HG03378 (cell line): ENCODE results near the gene ARHGEF4.
"Not testable (repeated sequence)": the region's sequence is repeated elsewhere in the genome, so short reads cannot be mapped to it uniquely, and the experiment has no call there.

Experiments used
- ATAC-seq: cut with Tn5 transposase; IDR thresholded peaks from one replicate; pipeline ENCODE4 v1.9.1; 2021; ENCODE audit warnings: mild to moderate bottlenecking, moderate library complexity; ENCODE audit not compliant: unreplicated experiment

ARHGEF4 gene

DNA sequence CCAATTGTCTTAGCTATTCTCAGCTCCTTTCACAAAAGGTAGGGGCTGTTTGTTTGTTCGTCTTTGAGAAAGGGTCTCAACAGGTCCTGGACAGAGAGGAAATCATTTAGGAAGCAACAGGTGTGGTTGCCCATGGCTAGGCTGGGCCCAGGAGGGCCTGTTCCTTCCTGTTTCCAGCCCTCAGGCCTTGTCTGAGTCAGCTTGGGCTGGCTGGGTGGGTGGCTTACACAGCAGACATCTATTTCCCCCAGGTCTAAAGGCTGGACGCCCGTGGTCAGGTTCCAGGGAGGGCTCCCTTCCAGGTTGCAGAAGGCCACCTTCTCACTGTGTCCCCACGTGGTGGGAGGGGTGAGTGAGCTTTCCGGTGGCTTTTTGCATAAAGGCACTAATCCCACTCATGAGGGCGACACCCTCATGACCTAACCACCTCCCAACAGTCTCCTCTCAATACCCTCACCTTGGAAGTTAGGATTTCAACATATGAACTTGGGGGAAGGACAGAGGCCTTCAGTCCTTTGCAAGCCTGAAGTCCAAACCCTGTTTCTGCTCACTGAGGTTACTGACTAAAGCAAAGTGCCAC lies 45.5 kb downstream of the ARHGEF4 start:
- ATAC-seq: no peak

DNA sequence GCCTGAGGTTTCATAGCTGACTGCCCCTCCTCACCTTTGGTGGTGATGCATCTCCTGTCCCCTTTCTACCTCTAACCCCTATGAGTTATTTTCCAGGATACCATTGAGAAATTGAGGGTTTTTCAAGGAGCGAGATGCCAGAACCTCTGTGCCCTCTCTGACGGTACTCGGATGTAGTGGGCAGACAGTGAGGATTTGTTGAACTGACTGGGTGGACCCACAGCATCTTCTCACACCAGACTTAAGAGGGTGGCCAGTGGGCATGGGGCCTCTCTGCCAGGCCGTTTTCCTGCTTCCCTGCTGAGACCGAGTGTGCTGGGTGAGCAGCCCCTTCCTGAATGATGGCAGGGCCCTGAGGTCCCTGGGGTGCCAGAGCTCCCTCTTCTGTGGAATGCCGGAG lies 46.3 kb downstream of the ARHGEF4 start:
- ATAC-seq: no peak

DNA sequence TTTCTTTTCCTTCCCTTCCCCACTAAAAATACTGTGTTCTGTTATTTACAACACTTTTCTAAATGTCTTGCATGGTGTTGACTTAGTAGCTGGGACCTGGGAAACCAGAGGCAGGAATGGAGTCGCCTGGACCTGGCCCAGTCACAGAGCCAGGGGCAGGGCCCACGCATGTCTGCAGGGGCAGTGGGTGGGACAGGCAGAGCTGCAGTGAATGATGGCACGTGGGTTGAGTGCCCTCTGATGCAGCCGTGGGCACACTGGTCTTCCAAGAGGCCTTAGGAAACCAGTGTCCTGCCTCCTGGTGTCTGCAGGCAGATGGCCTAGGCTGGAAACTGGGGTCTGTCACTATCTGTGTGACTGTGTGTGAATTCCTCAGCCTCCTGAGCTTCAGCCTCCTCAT lies 46.8 kb downstream of the ARHGEF4 start:
- ATAC-seq: no peak

DNA sequence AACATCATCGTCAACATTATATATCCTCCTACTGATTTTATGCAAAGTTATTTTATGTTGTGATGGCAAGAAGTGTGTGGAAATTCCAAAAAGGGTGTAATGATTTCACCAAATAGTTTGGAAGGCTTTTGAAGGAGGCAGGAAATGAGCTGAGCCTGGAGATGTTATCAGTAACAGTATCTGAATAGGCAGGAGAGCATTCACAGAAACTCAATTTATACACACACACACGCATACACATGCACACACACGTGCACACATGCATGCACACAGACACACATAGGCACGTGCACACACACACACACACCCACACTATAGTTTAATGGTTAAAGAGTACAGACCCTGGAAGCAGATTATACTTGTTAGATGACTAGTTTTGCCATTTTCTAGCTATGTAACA lies 47.3 kb downstream of the ARHGEF4 start:
- no peak for ATAC-seq

DNA sequence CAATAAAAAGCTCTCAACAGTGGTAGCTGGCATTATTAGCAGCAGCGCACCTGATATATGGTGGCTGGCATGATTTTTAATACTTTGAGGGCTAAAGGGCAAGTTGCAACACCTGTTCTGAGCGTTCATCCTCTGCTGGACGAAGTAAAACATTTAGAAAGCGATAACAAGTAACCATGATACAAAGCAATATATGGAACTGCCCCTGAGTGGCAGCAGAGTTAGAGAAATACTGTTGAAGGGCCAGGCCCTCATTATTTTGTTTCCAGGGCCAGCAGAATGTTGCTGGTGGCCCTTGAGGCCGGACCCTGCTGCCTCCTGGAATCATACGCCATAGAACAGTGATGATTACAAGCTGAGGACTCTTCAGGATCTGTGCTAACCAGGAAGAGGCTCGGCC lies 47.8 kb downstream of the ARHGEF4 start:
- no peak for ATAC-seq

DNA sequence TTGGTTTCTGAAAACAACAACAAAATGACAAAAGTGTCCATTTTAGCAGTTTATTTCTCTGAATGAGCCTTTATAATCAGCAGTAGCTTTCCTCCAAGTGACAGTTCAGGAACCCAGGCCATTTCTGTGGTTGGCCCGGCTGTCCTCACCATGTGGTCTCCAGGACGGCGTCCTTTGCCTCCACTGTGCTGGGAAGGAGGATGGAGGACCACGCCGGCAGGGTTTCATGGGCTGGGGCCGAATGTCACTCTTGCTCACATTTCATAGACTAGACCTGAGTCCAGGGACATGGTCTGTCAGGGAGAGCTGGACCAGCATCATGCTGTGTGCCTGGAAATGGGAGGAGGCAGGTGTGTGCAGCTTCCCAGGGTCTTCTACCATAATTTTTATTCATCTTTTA lies 50.9 kb downstream of the ARHGEF4 start:
- no peak for ATAC-seq

DNA sequence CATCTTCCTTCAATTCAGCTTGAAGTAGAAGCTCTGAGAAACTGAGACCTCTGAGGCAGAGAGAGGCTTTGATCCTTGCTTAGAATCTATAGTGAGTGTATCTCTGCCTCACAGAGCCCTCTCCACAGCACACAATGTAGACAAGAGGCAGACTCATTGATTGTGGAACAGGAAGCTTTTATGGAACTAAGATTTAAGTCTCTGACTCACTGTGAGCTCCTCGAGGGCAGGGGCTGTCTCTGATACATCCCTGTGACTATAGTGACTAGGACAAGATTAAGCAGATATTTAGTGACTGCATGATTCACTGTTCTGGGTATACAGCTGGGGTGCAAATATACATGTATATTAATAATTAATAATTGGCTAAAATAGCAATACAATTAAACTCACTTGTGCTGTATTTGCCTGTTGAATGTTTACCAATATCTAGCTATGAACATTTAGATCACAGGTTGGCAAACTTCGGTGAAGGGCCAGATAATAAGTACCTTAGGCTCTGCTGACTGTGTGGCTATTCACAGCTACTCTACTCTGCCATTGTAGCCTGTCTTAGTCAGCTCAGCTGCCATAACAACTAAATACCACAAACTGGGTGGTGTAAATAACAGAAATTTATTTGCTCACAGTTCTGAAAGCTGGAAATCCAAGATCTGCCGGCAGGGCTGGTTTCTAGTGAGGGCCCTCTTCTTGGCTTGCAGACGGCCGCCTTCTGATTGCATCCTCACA lies 54.4 kb downstream of the ARHGEF4 start:
- no peak for ATAC-seq

DNA sequence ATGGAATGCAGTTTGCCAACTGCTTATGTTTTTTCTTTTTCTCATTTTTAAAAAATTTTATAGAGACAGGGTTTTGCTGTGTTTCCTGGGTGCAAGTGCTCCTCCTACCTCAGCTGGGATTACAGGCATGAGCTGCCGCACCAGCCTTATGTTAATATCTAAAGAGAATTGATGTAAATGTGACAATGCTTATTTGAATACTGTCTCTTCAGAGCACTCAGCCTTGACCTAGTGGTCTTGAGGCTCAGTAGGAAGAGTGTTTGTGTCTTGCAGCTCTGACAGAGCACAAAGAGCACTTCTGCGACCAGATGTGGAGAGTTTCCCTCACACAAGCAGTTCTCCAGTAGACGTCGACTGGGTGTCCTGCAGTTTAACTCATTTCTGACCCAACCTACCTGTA lies 55.3 kb downstream of the ARHGEF4 start:
- ATAC-seq: no peak

DNA sequence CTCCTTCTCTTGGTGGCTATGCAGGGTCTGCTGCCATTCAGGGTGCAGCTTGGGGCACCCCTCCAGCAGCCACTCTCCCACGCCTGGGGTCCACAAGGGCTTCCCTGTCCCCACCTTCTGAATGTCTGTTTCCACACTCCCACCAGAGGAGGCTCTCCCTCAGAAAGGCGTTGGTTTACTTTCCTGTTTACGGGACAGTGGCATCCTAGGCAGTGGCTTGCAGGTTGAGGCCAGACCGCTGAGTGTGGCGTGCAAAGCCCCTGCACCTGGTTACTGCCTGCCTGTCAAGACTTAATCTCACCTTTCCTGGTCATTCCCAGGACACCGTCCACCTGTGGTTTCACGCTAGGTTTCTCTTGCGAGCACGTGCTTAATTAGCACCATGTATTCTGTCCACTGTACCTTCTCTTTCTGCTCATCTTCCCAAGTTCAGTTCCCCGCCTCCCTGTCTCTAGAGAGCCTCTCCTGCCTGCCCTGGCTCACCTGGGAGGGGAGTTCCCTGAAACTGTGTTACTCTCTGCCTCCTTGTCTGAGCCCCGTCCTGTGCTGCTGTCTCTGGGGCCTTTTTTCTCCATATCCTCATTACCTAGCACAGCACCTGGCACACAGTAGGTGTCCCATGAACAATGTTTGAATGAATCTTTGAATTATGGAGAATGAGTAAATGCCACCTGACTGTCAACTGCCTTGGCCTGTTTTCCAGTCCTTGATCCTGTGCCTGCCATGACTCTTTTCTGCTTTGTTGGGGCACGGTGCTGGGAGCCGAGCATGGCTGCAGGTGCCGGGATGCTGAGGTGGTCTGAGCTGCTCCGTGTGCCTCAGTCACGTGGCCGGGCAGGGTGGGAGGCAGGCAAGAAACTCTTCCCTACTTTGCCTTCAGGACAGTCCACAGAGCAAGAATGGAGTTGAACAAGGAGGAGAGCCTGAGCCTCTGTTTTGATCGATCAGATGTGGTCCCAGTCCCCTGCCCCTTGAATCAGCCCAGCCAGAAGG lies 56.4 kb downstream of the ARHGEF4 start:
- ATAC-seq: no peak

DNA sequence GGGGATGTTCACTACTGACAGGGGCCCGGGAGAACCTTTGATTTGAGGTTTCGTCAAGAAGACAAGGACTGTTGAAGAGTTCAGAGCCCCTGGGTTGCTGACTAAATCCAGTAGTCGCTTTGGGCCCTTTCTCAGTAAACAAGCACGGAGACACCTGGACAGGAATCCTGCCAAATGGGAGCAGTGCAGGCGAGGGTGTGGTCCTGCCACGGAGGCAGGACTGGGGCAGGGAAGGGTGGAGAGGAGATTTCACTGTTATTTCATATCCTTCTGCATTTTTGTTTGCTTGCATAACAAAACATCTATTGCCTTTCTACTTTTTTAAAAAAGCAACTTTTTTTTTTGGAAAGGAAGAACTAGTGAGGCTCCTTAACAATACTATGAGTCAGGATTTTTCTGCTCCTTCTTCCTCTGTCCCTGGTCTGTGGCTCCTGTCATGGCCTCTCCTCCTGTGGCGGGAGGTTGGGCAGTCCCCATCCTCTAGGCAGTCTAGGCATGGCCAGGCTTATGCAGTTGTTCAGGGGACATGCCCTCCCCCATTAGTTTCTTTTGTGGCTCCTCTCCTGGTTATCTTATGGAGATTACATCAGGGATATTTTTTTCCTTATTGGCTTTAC lies 57.7 kb downstream of the ARHGEF4 start:
- ATAC-seq: no peak

DNA sequence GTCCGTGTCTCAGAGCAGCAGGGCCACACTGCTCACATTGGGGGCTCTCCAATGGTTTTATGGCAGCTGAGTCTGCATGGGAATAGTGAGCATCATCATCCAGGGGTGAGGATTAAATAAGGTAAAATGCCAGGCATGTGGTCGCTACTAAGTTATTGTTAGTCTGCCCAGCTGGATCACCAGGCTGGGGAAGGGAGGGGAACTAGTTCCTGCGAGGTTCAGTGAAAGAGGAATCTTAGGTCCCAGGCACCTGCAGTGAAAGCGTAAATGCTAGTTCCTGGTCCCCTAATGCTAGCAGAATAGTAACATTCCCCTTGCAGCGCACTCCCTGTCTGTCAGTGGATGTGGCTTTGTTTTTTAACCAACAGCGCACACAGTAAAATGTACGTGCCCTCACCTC lies 60.1 kb downstream of the ARHGEF4 start:
- ATAC-seq: no peak

DNA sequence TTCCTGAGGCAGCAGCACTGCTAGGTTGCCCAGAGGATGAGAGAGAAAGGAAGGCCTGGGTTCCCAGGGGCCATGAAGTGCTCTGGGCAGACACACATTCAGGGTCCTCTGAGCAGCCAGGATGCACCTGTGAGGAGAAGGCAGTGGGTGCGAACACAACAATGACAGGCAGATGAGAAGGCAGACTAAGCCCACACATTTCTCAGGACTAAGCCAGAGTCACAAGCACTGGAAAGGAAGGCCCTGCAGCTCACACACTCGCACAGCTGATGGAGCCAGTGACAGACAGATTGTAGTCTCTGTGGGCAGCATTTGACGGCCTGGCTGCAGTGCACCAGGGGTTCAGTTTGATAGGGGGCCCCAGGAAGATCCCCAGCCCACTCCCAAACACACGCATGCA lies 61.8 kb downstream of the ARHGEF4 start:
- ATAC-seq: no peak

DNA sequence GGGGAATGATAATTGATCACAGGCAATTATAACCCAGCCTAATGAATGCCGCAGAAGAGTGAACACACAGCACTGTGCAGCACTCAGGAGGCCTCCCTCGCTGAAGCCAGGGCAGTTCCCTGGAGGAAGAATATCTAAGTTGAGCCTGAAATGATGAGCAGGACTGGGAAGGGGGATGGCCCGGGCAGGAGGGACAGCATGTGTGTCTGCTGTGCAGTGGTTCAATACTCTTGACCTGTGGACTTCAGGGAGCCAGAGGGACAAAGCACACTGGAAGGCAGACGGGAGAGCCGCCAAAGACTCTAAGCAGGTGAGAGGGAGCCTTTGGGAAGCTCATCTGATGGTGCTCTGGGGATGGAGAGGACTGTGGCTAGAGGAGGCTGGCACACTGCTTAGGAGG lies 62.6 kb downstream of the ARHGEF4 start:
- no peak for ATAC-seq

DNA sequence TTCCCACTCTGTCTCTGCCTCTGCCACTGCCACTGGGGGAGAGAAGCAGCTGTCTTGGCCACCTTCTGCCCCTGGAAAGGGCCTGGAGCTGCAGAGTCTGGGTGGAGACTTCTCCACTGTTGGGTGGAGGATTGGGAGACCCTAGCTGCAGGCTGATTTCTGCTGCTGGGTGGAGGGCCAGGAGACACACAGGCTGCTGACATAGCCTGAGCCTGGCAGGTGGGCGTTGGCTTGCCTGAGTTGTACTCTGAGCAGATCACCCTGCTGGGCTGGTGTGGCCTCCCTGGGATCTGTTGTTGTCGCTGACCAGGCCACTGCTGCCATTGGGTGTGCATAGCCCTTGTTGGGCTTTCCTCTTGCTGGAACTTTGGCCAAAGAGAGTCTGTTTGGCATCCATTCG lies 64.3 kb downstream of the ARHGEF4 start:
- ATAC-seq: no peak

DNA sequence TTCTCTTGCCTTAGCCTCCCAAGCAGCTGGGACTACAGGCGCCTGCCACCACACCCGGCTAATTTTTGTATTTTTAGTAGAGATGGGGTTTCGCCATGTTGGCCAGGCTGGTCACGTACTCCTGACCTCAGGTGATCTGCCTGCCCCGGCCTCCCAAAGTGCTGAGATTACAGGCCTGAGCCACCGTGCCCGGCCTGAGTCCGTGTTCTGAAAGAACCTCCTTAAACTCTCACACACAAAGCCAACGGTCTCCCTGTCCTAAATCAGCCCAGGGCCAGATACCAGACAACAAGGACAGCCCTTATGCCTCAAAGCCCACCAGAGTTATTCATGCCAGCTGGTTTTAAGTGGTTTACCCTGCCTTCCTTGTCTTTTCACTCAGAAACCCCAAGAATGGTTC lies 64.9 kb downstream of the ARHGEF4 start:
- not testable (repeated sequence) for ATAC-seq

DNA sequence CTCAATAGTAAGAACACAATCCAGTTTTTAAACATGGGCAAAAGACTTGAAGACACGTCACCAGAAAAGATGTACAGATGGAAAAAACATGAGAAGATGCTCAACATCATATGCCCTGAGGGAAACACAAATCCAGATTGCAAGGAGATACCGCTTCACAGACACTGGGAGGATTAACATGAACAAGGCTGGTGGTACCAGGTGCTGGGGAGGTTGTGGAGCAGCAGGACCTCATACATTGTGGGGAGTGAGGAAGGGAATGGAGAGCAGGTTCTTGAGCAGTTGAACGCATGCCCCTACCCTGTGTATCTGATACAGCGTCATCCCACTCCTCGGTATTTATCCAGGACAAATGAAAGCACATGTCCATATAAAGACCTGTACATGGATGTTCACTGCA lies 72.1 kb downstream of the ARHGEF4 start:
- no peak for ATAC-seq

DNA sequence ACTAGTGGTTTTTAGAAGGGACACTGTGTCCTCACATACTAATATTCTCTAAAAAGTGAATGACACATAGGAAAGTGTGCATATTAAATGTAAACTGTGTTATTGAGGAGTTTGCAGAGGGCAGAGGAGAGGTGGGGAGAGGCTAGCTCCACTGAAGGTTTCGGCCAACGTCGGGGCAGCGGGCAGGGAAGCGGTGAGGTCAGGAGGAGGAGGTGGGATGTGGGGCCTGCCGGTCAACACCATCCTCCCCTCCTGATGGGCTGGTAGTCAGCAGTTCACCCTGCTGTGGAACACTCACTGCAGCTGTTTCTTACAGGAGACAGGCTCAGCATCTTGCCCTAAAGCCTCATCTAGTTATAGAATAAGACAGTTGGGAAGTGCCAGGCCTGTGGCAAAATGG lies 74.2 kb downstream of the ARHGEF4 start:
- no peak for ATAC-seq

DNA sequence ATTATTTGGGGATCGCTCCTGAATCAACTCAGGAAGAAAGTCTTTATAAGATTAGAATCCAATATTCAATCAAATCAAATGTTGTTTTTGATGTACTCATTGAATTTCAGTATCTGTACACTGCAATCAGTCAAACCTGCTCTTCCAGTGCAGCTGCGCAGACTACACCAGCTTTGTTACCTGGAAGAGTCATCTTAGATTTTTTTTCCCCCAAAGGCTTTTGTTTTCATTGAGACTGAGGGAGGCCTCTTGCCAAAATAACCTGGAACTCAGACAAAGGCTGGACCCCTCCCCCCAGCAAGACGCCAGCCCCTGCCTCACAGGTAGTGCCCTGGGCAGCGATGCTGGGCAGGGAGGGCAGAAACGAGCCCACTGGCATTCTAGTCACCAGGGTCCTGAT lies 74.8 kb downstream of the ARHGEF4 start:
- no peak for ATAC-seq

DNA sequence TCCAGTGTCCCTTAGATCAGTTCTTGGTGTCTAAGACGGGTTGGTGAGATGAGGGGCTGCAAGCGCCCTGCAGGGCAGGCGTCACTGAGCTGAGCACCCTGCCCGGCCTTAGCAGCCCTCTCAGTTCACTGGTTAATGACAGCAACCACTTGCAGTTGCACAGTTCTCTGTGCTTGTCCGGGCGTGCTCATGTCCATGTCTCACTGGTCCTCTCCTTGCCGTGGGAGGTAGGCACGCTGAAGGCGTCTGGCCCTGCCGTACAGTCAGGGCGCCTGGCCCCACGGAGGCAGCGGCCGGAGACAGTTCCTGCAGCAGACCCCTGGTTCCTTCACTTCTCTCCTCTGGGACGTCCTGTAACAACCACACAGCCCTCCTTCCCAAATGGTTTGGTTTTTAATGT lies 75.3 kb downstream of the ARHGEF4 start:
- ATAC-seq: no peak

DNA sequence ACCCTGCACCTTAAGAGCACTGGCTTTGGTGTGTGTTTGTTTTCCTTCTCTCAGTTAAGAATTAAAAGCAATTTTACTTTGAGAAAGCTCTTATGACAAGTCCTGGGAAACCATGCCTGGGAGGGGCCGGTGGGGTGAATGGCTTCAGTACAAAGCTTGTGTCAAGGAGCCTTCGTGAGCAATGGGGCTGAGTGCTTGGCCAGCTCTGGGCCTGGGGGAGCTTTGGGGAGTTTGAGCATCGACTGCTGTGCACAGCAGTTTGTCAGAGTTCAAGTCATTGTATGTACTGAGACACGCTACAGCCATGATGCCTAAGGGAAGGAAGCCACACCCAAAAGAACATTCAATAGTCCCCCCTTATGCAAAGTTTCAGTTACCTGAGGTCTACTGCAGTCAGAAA lies 75.8 kb downstream of the ARHGEF4 start:
- ATAC-seq: no peak

DNA sequence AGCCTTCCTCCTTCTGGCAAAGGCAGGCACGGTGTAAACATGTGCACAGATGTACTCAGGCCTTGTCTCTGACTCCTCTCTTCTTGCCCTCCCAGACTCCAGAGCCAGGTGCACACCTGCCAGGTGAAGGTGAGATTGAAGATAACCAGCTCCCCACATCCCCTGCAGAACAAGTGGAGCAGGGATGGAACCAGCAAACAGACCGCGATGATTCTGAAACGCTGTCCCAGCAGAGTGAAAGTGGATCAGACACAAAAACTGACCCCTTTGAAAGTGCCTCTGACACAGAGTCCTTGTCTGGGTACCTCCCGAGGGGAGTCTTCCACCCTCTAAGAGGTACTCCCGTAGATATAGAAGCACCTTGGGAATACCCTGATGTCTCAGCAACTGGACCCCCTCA lies 77.2 kb downstream of the ARHGEF4 start:
- ATAC-seq: no peak
